OCI-LY7 (cell line): ENCODE measurements around the gene HPSE2.

Source experiments
- EZH2phosphoT487 ChIP-seq: fragments of 200-600 bp; sonication (generic); IDR thresholded peaks from 2 replicates; pipeline ENCODE4 v1.6.1; 2018; ENCODE audit warnings: low read depth, borderline replicate concordance, mild to moderate bottlenecking, mixed run types, antibody characterized with exemption, low read length, moderate library complexity, mixed read lengths
- TF ChIP-seq, protein P1 (sequence below): fragments of 200-600 bp; sonication (generic); conservative IDR thresholded peaks from 2 replicates; pipeline ENCODE4 v1.5.1; 2014; ENCODE audit warnings: mild to moderate bottlenecking, antibody characterized with exemption, low read length, moderate library complexity, mixed read lengths

DNA sequence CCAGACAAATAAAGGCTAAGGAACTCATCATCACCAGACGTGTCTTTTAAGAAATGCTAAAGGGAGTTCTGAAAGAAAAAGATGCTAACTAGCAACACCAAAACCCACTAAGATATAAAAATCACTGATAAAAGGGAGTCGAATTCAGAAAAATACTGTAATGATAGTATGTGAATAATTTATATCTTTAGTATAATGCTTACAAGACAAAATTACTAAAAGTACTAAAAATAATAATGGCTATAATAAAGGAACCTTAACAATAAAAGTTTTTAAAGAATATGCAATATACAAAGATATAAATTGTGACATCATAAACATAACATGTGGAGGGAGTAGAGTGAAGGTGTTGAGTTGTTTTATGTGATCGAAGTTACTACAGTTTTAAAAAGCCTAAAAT, 28.3 kb downstream of the HPSE2 start:
- TF ChIP-seq, protein P1, sequence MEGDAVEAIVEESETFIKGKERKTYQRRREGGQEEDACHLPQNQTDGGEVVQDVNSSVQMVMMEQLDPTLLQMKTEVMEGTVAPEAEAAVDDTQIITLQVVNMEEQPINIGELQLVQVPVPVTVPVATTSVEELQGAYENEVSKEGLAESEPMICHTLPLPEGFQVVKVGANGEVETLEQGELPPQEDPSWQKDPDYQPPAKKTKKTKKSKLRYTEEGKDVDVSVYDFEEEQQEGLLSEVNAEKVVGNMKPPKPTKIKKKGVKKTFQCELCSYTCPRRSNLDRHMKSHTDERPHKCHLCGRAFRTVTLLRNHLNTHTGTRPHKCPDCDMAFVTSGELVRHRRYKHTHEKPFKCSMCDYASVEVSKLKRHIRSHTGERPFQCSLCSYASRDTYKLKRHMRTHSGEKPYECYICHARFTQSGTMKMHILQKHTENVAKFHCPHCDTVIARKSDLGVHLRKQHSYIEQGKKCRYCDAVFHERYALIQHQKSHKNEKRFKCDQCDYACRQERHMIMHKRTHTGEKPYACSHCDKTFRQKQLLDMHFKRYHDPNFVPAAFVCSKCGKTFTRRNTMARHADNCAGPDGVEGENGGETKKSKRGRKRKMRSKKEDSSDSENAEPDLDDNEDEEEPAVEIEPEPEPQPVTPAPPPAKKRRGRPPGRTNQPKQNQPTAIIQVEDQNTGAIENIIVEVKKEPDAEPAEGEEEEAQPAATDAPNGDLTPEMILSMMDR, result no peak
- no peak for TF ChIP-seq EZH2phosphoT487
